ENCODE results near the gene SSC4D. TPM values are rescaled to one million over a fixed set of nuclear protein-coding genes. Genes with fewer than 3 reads are reported as not detected.

The SSC4D gene
- total and polyA plus RNA-seq, 2 of the 8 experiments (the other 6 are each of a cell fraction or from before 2014, with no cell fraction given), result 11.8 to 27.5 TPM

GRCh38 chr7:76395965-76396726 lies 13.4 kb downstream of the SSC4D start:
- Histone ChIP-seq H3K27me3 (replicated peaks in 1 of 4; ENCODE audit: control insufficient read depth in 3 of 4, extremely low read depth in 1 of 4, insufficient read depth in 3 of 4, low read length in 3 of 4) (peaks cover 0 to 4% (median 2%) of the 10 kb centered on the region in 4 experiments; a peak in 2 of 7 replicates), H2BK12ac (ENCODE audit: low read depth, low read length) (no peak overlapping the region), H3K27ac (ENCODE audit: low read depth, low read length) (no peak overlapping the region), H3K9me3 (ENCODE audit: insufficient read depth in 2 of 2, low read depth in 1 of 2, low read length in 1 of 2) (no peaks in the 10 kb centered on the region), H4K91ac (replicated peaks; ENCODE audit: insufficient read length, low read length) (no peak overlapping the region), H2AFZ (ENCODE audit: low read length) (no peak overlapping the region), H2BK5ac (ENCODE audit: low read depth, low read length) (no peak overlapping the region), H4K5ac (ENCODE audit: insufficient read length, low read depth, low read length) (no peak overlapping the region), H3K4me2 (ENCODE audit: insufficient read depth in 1 of 2, low read depth in 2 of 2, low read length in 2 of 2) (no peak overlapping the region; a peak in 1 of 4 replicates), H3K4me1 (replicated peaks in 1 of 4; ENCODE audit: control insufficient read depth in 3 of 4, insufficient read depth in 4 of 4, low read length in 3 of 4) (peaks cover 8 to 13% (median 9%) of the 10 kb centered on the region in 4 experiments; a peak in 6 of 7 replicates), H3K56ac (replicated peaks; ENCODE audit: insufficient read length, low read depth, low read length) (no peak overlapping the region), H2BK15ac (ENCODE audit: low read length) (no peak overlapping the region), H3K4me3 (ENCODE audit: extremely low read depth in 1 of 4, insufficient read depth in 2 of 4, low read depth in 3 of 4, low read length in 4 of 4) (no peak overlapping the region), H3K23me2 (ENCODE audit: low read depth, low read length) (peaks cover 6% of the 10 kb centered on the region), H3K9ac (replicated peaks in 1 of 4; ENCODE audit: extremely low read depth in 1 of 4, low read depth in 3 of 4, low read length in 3 of 4) (no peak overlapping the region; a peak in 1 of 7 replicates), H4K20me1 (replicated peaks in 1 of 2; ENCODE audit: control insufficient read depth in 1 of 2, insufficient read depth in 2 of 2, low read length in 2 of 2) (no peaks in the 10 kb centered on the region), H3K14ac (ENCODE audit: insufficient read length) (no peak overlapping the region), H2BK120ac (replicated peaks; ENCODE audit: low read depth, low read length) (no peak overlapping the region), H3K23ac (ENCODE audit: insufficient read length) (no peak overlapping the region), H3K79me1 (ENCODE audit: low read depth, low read length) (no peaks in the 10 kb centered on the region), H2BK20ac (ENCODE audit: low read length) (no peak overlapping the region), H4K8ac (ENCODE audit: extremely low read depth, insufficient read depth, low read length) (no peak overlapping the region), H3K36me3 (ENCODE audit: control insufficient read depth in 2 of 4, insufficient read depth in 4 of 4, low read length in 3 of 4) (no peaks in the 10 kb centered on the region), H3K4ac (replicated peaks; ENCODE audit: insufficient read length, low read depth, low read length) (no peak overlapping the region), H3K18ac (ENCODE audit: extremely low read depth, low read length) (no peak overlapping the region), H3K79me2 (ENCODE audit: control insufficient read depth in 1 of 2, insufficient read depth in 2 of 2, low read length in 2 of 2) (no peaks in the 10 kb centered on the region), H2AK5ac (ENCODE audit: low read depth, low read length) (no peak overlapping the region)
- ChIA-PET POLR2A (ENCODE audit: partially characterized antibody) (interaction anchor here (0.7 to 2.4 kb wide), 6 partner anchors 8 to 536 kb away, joined by 3 to 8 read pairs (median 4); partner anchors contain the start of genes SSC4D and YWHAG), CTCF (ENCODE audit: partially characterized antibody) (interaction anchor here (1.0 kb wide), 1 partner anchor 10 kb away, joined by 3 read pairs; no protein-coding TSS in a partner anchor)
- FAIRE-seq (peak; percentile 13), DNase-seq (ENCODE audit: low read depth in 1 of 2, low spot score in 2 of 2) (peak in 1 of 2 experiments; percentile 67)
- 65% methylated on average over 13 of the region's 13 CpGs; no CpG with 5 or more reads in 1 of the 2 experiments for WGBS, 2 experiments (ENCODE audit: extremely low coverage in 1 of 2, insufficient coverage in 1 of 2, insufficient read length in 1 of 2, insufficient replicate concordance in 2 of 2, low coverage in 1 of 2, low lambda C conversion rate in 2 of 2, missing lambda C conversion rate in 1 of 2)
- TF ChIP-seq JUND (IDR thresholded peaks at IDR 0.05; ENCODE audit: low read length) (no peak), SP2 (IDR thresholded peaks at IDR 0.05; ENCODE audit: low read length) (no peak), EGR1 (IDR thresholded peaks at IDR 0.05; ENCODE audit: borderline replicate concordance, low read depth, low read length) (peak; percentile 91), BCL11A (IDR thresholded peaks at IDR 0.05; ENCODE audit: low read depth in 2 of 2, low read length in 2 of 2) (no peak), SIN3A (conservative IDR thresholded peaks at IDR 0.05 in 1 of 2, IDR thresholded peaks at IDR 0.05 in 1 of 2; ENCODE audit: low read depth in 1 of 2, low read length in 2 of 2) (0 out of 4 replicates have a peak, but pooled peaks have one; percentile 13 to 65), CREB1 (IDR thresholded peaks at IDR 0.05) (no peak), CHD2 (IDR thresholded peaks at IDR 0.05; ENCODE audit: low read length) (no peak)
